ENCODE measurements around the gene ZNF576.
"Not testable (repeated sequence)": the region's sequence is repeated elsewhere in the genome, so short reads cannot be mapped to it uniquely, and the experiment has no call there.

The ZNF576 gene

DNA sequence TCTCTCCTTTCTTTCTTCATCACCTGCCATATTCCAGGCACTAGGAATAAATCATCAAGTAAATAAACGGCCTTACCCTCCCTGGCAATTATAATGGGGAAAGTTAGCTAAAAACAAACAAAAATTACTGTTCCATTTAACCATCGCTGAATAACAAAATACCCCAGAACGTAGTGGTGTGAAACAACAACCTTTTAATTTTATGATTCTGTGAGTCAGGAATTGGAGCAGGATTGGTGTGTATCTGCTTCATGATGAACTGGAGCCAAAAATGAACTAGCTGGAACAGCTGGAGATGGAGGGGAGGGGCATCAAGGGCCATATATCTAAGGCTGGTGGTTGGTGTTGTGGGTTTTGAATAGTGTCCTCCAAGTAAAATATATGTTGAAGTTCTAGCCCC, 46.9 kb downstream of the ZNF576 start:
- TF ChIP-seq, protein P1, sequence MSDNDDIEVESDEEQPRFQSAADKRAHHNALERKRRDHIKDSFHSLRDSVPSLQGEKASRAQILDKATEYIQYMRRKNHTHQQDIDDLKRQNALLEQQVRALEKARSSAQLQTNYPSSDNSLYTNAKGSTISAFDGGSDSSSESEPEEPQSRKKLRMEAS (IDR thresholded peaks at IDR 0.05; ENCODE audit: low read depth, low read length), result no peak
- TF ChIP-seq, protein P2, sequence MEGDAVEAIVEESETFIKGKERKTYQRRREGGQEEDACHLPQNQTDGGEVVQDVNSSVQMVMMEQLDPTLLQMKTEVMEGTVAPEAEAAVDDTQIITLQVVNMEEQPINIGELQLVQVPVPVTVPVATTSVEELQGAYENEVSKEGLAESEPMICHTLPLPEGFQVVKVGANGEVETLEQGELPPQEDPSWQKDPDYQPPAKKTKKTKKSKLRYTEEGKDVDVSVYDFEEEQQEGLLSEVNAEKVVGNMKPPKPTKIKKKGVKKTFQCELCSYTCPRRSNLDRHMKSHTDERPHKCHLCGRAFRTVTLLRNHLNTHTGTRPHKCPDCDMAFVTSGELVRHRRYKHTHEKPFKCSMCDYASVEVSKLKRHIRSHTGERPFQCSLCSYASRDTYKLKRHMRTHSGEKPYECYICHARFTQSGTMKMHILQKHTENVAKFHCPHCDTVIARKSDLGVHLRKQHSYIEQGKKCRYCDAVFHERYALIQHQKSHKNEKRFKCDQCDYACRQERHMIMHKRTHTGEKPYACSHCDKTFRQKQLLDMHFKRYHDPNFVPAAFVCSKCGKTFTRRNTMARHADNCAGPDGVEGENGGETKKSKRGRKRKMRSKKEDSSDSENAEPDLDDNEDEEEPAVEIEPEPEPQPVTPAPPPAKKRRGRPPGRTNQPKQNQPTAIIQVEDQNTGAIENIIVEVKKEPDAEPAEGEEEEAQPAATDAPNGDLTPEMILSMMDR (IDR thresholded peaks at IDR 0.05; ENCODE audit: low read depth, low read length), result no peak
- TF ChIP-seq POLR2A (IDR thresholded peaks at IDR 0.05; ENCODE audit: extremely low read depth, insufficient read length), result no peak
- no peak for TF ChIP-seq MYC (IDR thresholded peaks at IDR 0.05; ENCODE audit: low read depth, low read length)
- no peak for DNase-seq (ENCODE audit: low read depth)
- H3K4me3 ChIP-seq (ENCODE audit: low read depth, low read length), result no peak overlapping the region

DNA sequence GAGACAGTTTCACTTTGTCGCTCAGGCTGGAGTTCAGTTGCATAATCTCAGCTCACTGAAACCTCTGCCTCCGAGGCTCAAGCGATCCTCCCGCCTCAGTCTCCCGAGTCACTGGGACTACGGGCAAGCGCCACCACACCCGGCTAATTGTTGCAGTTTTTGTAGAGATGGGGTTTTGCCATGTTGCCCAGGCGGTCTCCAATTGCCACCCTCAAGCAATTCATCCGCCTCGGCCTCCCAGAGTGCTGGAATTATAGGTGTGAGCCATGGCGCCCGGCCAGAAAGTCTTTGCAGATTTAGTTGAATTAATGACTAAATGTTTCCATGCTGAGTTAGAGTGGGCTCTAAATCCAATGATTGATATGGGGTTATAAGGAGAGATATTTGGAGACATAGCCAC, 47.8 kb downstream of the ZNF576 start:
- H3K4me3 ChIP-seq (ENCODE audit: low read depth, low read length), result no peak overlapping the region
- TF ChIP-seq, protein P1 (IDR thresholded peaks at IDR 0.05; ENCODE audit: low read depth, low read length), result no peak
- TF ChIP-seq MYC (IDR thresholded peaks at IDR 0.05; ENCODE audit: low read depth, low read length) (no peak), POLR2A (IDR thresholded peaks at IDR 0.05; ENCODE audit: extremely low read depth, insufficient read length) (no peak)
- TF ChIP-seq, protein P2 (IDR thresholded peaks at IDR 0.05; ENCODE audit: low read depth, low read length), result no peak
- DNase-seq (ENCODE audit: low read depth), result no peak

DNA sequence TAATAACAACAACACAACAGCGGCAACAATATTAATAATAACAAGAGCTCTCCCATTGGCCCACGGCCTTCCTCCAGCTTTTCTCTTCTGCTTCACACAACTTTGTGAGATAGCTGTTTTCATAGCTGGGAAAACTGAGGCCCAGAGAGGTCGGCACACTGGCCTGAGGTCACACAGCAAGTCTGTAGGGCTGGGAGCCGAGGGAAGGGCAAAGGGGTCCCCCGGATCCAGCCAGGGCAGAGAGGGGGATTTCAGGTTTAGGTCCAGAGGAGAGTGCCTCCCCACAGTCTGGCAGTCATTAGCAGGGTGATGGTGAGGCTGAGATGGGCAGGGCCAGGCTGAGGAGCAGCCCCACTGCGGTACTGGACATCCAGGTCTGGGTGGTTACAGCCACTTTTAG, 52.2 kb downstream of the ZNF576 start:
- no peak overlapping the region for H3K4me3 ChIP-seq (ENCODE audit: low read depth, low read length)
- TF ChIP-seq, protein P1 (IDR thresholded peaks at IDR 0.05; ENCODE audit: low read depth, low read length), result no peak
- TF ChIP-seq, protein P2 (IDR thresholded peaks at IDR 0.05; ENCODE audit: low read depth, low read length), result no peak
- TF ChIP-seq POLR2A (IDR thresholded peaks at IDR 0.05; ENCODE audit: extremely low read depth, insufficient read length) (no peak), MYC (IDR thresholded peaks at IDR 0.05; ENCODE audit: low read depth, low read length) (no peak)
- DNase-seq (ENCODE audit: low read depth), result no peak

DNA sequence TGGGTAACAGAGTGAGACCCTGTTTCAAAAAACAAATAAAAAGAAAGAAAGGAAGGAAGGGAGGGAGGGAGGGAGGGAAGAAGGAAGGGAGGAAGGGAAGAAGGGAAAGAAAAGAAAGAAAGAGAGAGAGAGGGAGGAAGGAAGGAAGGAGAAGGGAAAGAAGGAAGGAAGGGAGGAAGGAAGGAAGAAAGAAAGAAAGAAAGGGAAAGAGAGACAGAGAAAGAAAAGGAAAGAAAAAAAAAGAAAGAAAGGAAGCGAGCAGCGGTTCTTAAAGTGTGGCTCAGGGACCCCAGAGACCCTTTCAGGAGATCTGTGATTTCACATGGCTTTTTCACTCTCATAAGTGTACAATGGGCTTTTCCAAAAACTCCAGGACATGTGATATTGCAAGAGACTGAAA, 53.1 kb downstream of the ZNF576 start:
- DNase-seq (ENCODE audit: low read depth), result no peak
- no peak overlapping the region for H3K4me3 ChIP-seq (ENCODE audit: low read depth, low read length)
- TF ChIP-seq, protein P2 (IDR thresholded peaks at IDR 0.05; ENCODE audit: low read depth, low read length), result no peak
- TF ChIP-seq POLR2A (IDR thresholded peaks at IDR 0.05; ENCODE audit: extremely low read depth, insufficient read length) (no peak), MYC (IDR thresholded peaks at IDR 0.05; ENCODE audit: low read depth, low read length) (no peak)
- TF ChIP-seq, protein P1 (IDR thresholded peaks at IDR 0.05; ENCODE audit: low read depth, low read length), result no peak

DNA sequence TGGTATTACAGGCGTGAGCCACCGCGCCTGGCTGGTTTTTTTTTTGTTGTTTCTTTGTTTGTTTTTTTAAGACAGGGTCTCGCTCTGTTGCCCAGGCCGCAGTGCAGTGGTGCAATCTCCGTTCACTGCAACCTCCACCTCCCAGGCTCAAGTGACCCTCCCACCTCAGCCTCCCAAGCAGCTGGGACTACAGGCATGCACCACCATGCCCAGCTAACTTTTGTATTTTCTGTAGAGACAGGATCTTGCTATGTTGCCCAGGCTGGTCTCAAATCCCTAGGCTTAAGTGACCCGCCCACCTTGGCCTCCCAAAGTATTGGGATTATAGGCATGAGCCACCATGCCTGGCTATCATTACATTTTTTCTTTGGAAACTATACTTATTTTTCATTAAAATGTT, 53.9 kb downstream of the ZNF576 start:
- H3K4me3 ChIP-seq (ENCODE audit: low read depth, low read length); DNase-seq (ENCODE audit: low read depth): not testable (repeated sequence)

Measured in NB4 (cell line).